Body of pancreas (tissue), 4 donors: Measurements from ENCODE around the gene BHMT2. TPM values are rescaled to one million over a fixed set of nuclear protein-coding genes. Genes with fewer than 3 reads are reported as not detected.

Source experiments
- ATAC-seq: fragments of 150-250 bp; one replicate; pipeline ENCODE4 v1.9.1; 2016
- DNase-seq, 4 donors: peaks; one replicate each; pipeline ENCODE4 v3.0.0-alpha.2; 2019
- H3K27ac ChIP-seq, 4 donors: fragments of 200-600 bp; sonication (generic); 1 replicate in 3 of 4; 2 replicates in 1 of 4; pipeline versions ENCODE4 v1.5.1 to v1.6.1; 2016 to 2019; ENCODE audit warnings: mild to moderate bottlenecking in 1 of 4, mixed read lengths in 1 of 4, moderate library complexity in 1 of 4
- H3K27me3 ChIP-seq, 2 donors: fragments of 200-600 bp; sonication (generic); one replicate each; pipeline ENCODE4 v1.6.0; 2016; ENCODE audit warnings: mild to moderate bottlenecking in 1 of 2
- H3K36me3 ChIP-seq, 2 donors: fragments of 200-600 bp; sonication (generic); replicated peaks in 1 of 2; 2 replicates each; pipeline ENCODE4 v1.5.1; 2016; ENCODE audit warnings: low read depth in 2 of 2; ENCODE audit not compliant: insufficient read depth in 1 of 2
- H3K4me1 ChIP-seq: fragments of 200-600 bp; sonication (generic); one replicate; pipeline ENCODE4 v1.6.0; 2016
- H3K4me3 ChIP-seq, 2 donors: fragments of 200-600 bp; sonication (generic); 1 replicate in 1 of 2; 2 replicates in 1 of 2; pipeline ENCODE4 v1.5.1; 2016 to 2019
- H3K9me3 ChIP-seq, 3 donors: fragments of 200-600 bp; sonication (generic); 1 replicate in 2 of 3; 2 replicates in 1 of 3; pipeline ENCODE4 v1.5.1; 2016
- CTCF ChIP-seq, 7 experiments: fragments of 450-650 bp in 4 of 7; fragments of 200-600 bp in 3 of 7; sonication (generic) in 3 of 7; IDR thresholded peaks; one replicate each; pipeline ENCODE4 v1.5.1; 2016 to 2019; ENCODE audit warnings: antibody characterized with exemption in 7 of 7
- POLR2A ChIP-seq, 3 donors: fragments of 450-650 bp; IDR thresholded peaks; one replicate each; pipeline ENCODE4 v1.6.1; 2016; ENCODE audit warnings: antibody characterized with exemption in 3 of 3, mild to moderate bottlenecking in 2 of 3
- WGBS, 2 donors: methylation state at CpG; one replicate each; pipeline ENCODE4 v1.1.5; 2017; 5-methylcytosine and 5-hydroxymethylcytosine counted together
- intact Hi-C: fragments of 100-400 bp; cut with DNase I; formaldehyde crosslinking; loops from one replicate; pipeline ENCODE4 v1.15.1; 2023
- total RNA-seq, 2 donors: library from RNA; depleted of rRNA; stranded (reverse); fragments of >200 nt; gene quantifications; one replicate each; pipeline ENCODE4 v1.1.0, GENCODE V29; 2016

Gene BHMT2
- total RNA-seq, 2 donors from 2014 or later, result 1.6 to 2.6 TPM

GRCh38 chr5:79042188-79042587, 27.4 kb upstream of the BHMT2 start:
- no peaks in the 10 kb centered on the region for H3K36me3 ChIP-seq
- H3K27ac ChIP-seq, result no peak overlapping the region
- ATAC-seq (no peak), DNase-seq (no peak)
- no peak overlapping the region for H3K4me3 ChIP-seq
- no peaks in the 10 kb centered on the region for H3K9me3 ChIP-seq
- no peaks in the 10 kb centered on the region for H3K4me1 ChIP-seq
- WGBS, 2 donors, result 90 to 92% methylated on average over 3 of the region's 3 CpGs
- no peaks in the 10 kb centered on the region for H3K27me3 ChIP-seq
- intact Hi-C loops, result no loop called here
- TF ChIP-seq POLR2A (IDR thresholded peaks at IDR 0.05) (no peak), CTCF (IDR thresholded peaks at IDR 0.05) (no peak)

- no peak overlapping the region for H3K4me3 ChIP-seq
- intact Hi-C loops, result no loop called here
- no peaks in the 10 kb centered on the region for H3K36me3 ChIP-seq
- ATAC-seq (no peak), DNase-seq (no peak)
- H3K9me3 ChIP-seq, result no peaks in the 10 kb centered on the region
- WGBS, 2 donors, result 80 to 87% methylated on average over 3 of the region's 3 CpGs
- H3K27me3 ChIP-seq, result no peaks in the 10 kb centered on the region
- no peak overlapping the region for H3K27ac ChIP-seq
- H3K4me1 ChIP-seq, result no peaks in the 10 kb centered on the region
- TF ChIP-seq CTCF (IDR thresholded peaks at IDR 0.05), result no peak
- no peak for TF ChIP-seq POLR2A (IDR thresholded peaks at IDR 0.05)
Measured at GRCh38 chr5:79047199-79047598, 22.4 kb upstream of the BHMT2 start.

GRCh38 chr5:79048437-79048836, 21.1 kb upstream of the BHMT2 start:
- Histone ChIP-seq H3K9me3 (no peaks in the 10 kb centered on the region), H3K4me3 (no peak overlapping the region), H3K4me1 (no peaks in the 10 kb centered on the region), H3K36me3 (no peaks in the 10 kb centered on the region), H3K27ac (no peak overlapping the region), H3K27me3 (no peaks in the 10 kb centered on the region)
- TF ChIP-seq POLR2A (IDR thresholded peaks at IDR 0.05) (no peak), CTCF (IDR thresholded peaks at IDR 0.05) (no peak)
- DNase-seq (no peak), ATAC-seq (no peak)
- intact Hi-C loops, result no loop called here

- Histone ChIP-seq H3K4me1 (no peaks in the 10 kb centered on the region), H3K27me3 (no peaks in the 10 kb centered on the region), H3K9me3 (no peaks in the 10 kb centered on the region), H3K4me3 (no peak overlapping the region), H3K27ac (no peak overlapping the region), H3K36me3 (no peaks in the 10 kb centered on the region)
- intact Hi-C loops, result no loop called here
- 77 to 86% methylated on average over 3 of the region's 3 CpGs for WGBS, 2 donors
- no peak for DNase-seq
- TF ChIP-seq POLR2A (IDR thresholded peaks at IDR 0.05), result no peak
- no peak for TF ChIP-seq CTCF (IDR thresholded peaks at IDR 0.05)
- ATAC-seq, result no peak
Measured at GRCh38 chr5:79050498-79050897, 19.1 kb upstream of the BHMT2 start.

- Histone ChIP-seq H3K4me3 (no peak overlapping the region), H3K36me3 (no peaks in the 10 kb centered on the region), H3K4me1 (no peaks in the 10 kb centered on the region), H3K9me3 (no peaks in the 10 kb centered on the region), H3K27me3 (no peaks in the 10 kb centered on the region), H3K27ac (no peak overlapping the region)
- intact Hi-C loops, result no loop called here
- WGBS, 2 donors, result 91 to 97% methylated on average over 4 of the region's 4 CpGs
- no peak for ATAC-seq
- TF ChIP-seq CTCF (IDR thresholded peaks at IDR 0.05) (no peak), POLR2A (IDR thresholded peaks at IDR 0.05) (no peak)
- DNase-seq, result no peak
Measured at GRCh38 chr5:79053321-79053720, 16.2 kb upstream of the BHMT2 start.
